CD4-positive, alpha-beta T cell (primary cell): ENCODE measurements around the gene M1AP. TPM values are rescaled to one million over a fixed set of nuclear protein-coding genes. Genes with fewer than 3 reads are reported as not detected.

Experiments
- ATAC-seq: fragments of 200-7000 bp; cut with Tn5 transposase; one replicate; pipeline ENCODE4 v1.10.0; 2022; ENCODE audit warnings: mild to moderate bottlenecking; ENCODE audit not compliant: poor library complexity
- CTCF ChIA-PET: fragments of 350-600 bp; sonication (Branson Sonifier 250); formaldehyde crosslinking; loops from one replicate; lab custom pipeline; 2021; ENCODE audit warnings: antibody characterized with exemption, inconsistent platforms; lab: Charles Lee
- POLR2A ChIA-PET: fragments of 350-600 bp; sonication (Branson Sonifier 250); formaldehyde crosslinking; loops from one replicate; lab custom pipeline; 2021; ENCODE audit warnings: antibody characterized with exemption, inconsistent platforms; lab: Charles Lee
- DNase-seq, 14 experiments: peaks; one replicate each; pipeline ENCODE4 v3.0.0-alpha.2; 2013 to 2020; ENCODE audit warnings: mixed read lengths in 2 of 14
- H3K27ac ChIP-seq, 2 donors: one replicate each; pipeline versions ENCODE4 v1.5.1 to v1.7.0; 2013; ENCODE audit warnings: low read length in 2 of 2, low read depth in 1 of 2, mild to moderate bottlenecking in 1 of 2
- H3K27me3 ChIP-seq, 2 experiments: 1 replicate in 1 of 2; 2 replicates in 1 of 2; pipeline versions ENCODE4 v1.6.1 to v1.7.0; 2013; ENCODE audit warnings: low read length in 2 of 2, control low read depth in 1 of 2, mild to moderate bottlenecking in 1 of 2, moderate library complexity in 1 of 2; ENCODE audit not compliant: insufficient read depth in 2 of 2, control insufficient read depth in 1 of 2
- H3K36me3 ChIP-seq: one replicate; pipeline ENCODE4 v1.6.1; 2013; ENCODE audit warnings: low read length, control low read depth; ENCODE audit not compliant: insufficient read depth
- H3K4me1 ChIP-seq: one replicate; pipeline ENCODE4 v1.6.1; 2013; ENCODE audit warnings: low read length, control low read depth; ENCODE audit not compliant: insufficient read depth
- H3K4me3 ChIP-seq: one replicate; pipeline ENCODE4 v1.5.1; 2013; ENCODE audit warnings: mild to moderate bottlenecking, low read length, moderate library complexity
- H3K9me3 ChIP-seq, 2 experiments: 1 replicate in 1 of 2; 2 replicates in 1 of 2; pipeline versions ENCODE4 v1.6.1 to v1.7.0; 2013; ENCODE audit warnings: low read length in 2 of 2, mild to moderate bottlenecking in 2 of 2, control low read depth in 1 of 2, moderate library complexity in 1 of 2; ENCODE audit not compliant: control insufficient read depth in 1 of 2, insufficient read depth in 1 of 2
- H3K27ac Mint-ChIP-seq: one replicate; pipeline ENCODE4 v1.8.0; 2020; ENCODE audit warnings: mixed read lengths
- H3K27me3 Mint-ChIP-seq: one replicate; pipeline ENCODE4 v1.8.0; 2021; ENCODE audit warnings: mixed read lengths
- H3K36me3 Mint-ChIP-seq: one replicate; pipeline ENCODE4 v1.8.0; 2021; ENCODE audit warnings: low read depth, mixed read lengths
- H3K4me1 Mint-ChIP-seq: one replicate; pipeline ENCODE4 v1.8.0; 2021; ENCODE audit warnings: low read depth, mixed read lengths
- H3K4me3 Mint-ChIP-seq: one replicate; pipeline ENCODE4 v1.8.0; 2020; ENCODE audit warnings: mild to moderate bottlenecking, mixed read lengths
- H3K9me3 Mint-ChIP-seq: one replicate; pipeline ENCODE4 v1.8.0; 2020; ENCODE audit warnings: mixed read lengths
- CTCF ChIP-seq: fragments of 200-600 bp; IDR thresholded peaks from one replicate; pipeline ENCODE4 v1.8.0; 2022; ENCODE audit warnings: antibody characterized with exemption, mild to moderate bottlenecking
- intact Hi-C, 2 experiments: fragments of 100-400 bp; cut with DNase I in 1 of 2; cut with micrococcal nuclease in 1 of 2; formaldehyde crosslinking; loops; one replicate each; pipeline versions ENCODE4 v1.15.1 to v1.9.0; 2023 to 2025; cut with DNase I, micrococcal nuclease
- total RNA-seq, 174 experiments: library from RNA in 2 of 174; stranded (reverse) in 2 of 174; gene quantifications; one replicate each; pipeline ENCODE4 v1.2.3 and lab custom pipeline; 2021 to 2026

Gene M1AP
- total RNA-seq, 2 experiments from 2014 or later = not detected

- intact Hi-C loops = no loop called here
- H3K4me3 Mint-ChIP-seq = no peak overlapping the region
- peaks cover 63% of the 10 kb centered on the region for H3K27me3 Mint-ChIP-seq
- no peaks in the 10 kb centered on the region for H3K4me1 ChIP-seq
- no peak overlapping the region for H3K27ac ChIP-seq
- H3K4me3 ChIP-seq = no peak overlapping the region
- no peak overlapping the region for H3K27ac Mint-ChIP-seq
- peaks cover 8 to 34% of the 10 kb centered on the region in 2 experiments for H3K27me3 ChIP-seq
- no peaks in the 10 kb centered on the region for H3K9me3 ChIP-seq
- TF ChIP-seq CTCF = no peak
- H3K36me3 Mint-ChIP-seq = no peaks in the 10 kb centered on the region
- H3K4me1 Mint-ChIP-seq = no peaks in the 10 kb centered on the region
- no peaks in the 10 kb centered on the region for H3K36me3 ChIP-seq
- DNase-seq (no peak), ATAC-seq (no peak)
- no peaks in the 10 kb centered on the region for H3K9me3 Mint-ChIP-seq
- ChIA-PET POLR2A (no interaction called here), CTCF (no interaction called here)
Measured at GRCh38 chr2:74599676-74600075, 48.5 kb downstream of the M1AP start.

GRCh38 chr2:74597410-74597809 lies 50.7 kb downstream of the M1AP start:
- no peak overlapping the region for H3K27ac ChIP-seq
- Mint-ChIP-seq H3K4me3 (no peak overlapping the region), H3K27me3 (peaks cover 56% of the 10 kb centered on the region), H3K9me3 (no peaks in the 10 kb centered on the region), H3K36me3 (no peaks in the 10 kb centered on the region), H3K27ac (no peak overlapping the region), H3K4me1 (no peaks in the 10 kb centered on the region)
- peaks cover 0 to 37% of the 10 kb centered on the region in 2 experiments for H3K27me3 ChIP-seq
- H3K4me1 ChIP-seq = no peaks in the 10 kb centered on the region
- H3K4me3 ChIP-seq = no peak overlapping the region
- DNase-seq (no peak), ATAC-seq (no peak)
- H3K36me3 ChIP-seq = no peaks in the 10 kb centered on the region
- no peak for TF ChIP-seq CTCF
- no peaks in the 10 kb centered on the region for H3K9me3 ChIP-seq
- POLR2A ChIA-PET = no interaction called here
- intact Hi-C loops = no loop called here
- CTCF ChIA-PET = interaction anchor here (0.5 to 0.7 kb wide), 2 partner anchors 76 to 688 kb away, joined by 3 to 4 read pairs; no protein-coding TSS in a partner anchor

DNA sequence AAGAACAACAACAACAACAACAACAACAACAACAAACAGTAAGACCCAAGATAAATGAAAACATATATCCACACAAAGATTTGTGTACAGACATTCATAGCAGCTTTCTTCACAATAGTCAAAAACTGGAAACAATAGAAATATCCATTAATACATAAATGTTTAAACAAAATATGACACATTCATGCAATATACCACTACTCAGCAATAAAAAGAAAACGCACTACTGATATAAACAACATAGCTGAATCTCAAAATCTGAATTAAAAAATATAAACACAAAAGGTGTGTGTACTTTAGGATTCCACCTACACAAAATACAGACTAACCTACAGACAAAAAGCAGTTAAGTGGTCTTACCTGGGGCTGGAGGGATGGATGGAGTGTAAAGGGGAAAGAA lies 51.5 kb downstream of the M1AP start:
- ATAC-seq = no peak
- TF ChIP-seq CTCF = no peak
- Histone ChIP-seq H3K36me3 (no peaks in the 10 kb centered on the region), H3K9me3 (no peaks in the 10 kb centered on the region), H3K4me1 (no peaks in the 10 kb centered on the region), H3K27ac (no peak overlapping the region), H3K4me3 (no peak overlapping the region), H3K27me3 (peaks cover 0 to 31% of the 10 kb centered on the region in 2 experiments)
- no peaks in the 10 kb centered on the region for H3K4me1 Mint-ChIP-seq
- H3K27me3 Mint-ChIP-seq = peaks cover 58% of the 10 kb centered on the region
- no peaks in the 10 kb centered on the region for H3K9me3 Mint-ChIP-seq
- no peak overlapping the region for H3K4me3 Mint-ChIP-seq
- no peak overlapping the region for H3K27ac Mint-ChIP-seq
- intact Hi-C loops = no loop called here
- ChIA-PET POLR2A (no interaction called here), CTCF (no interaction called here)
- no peak for DNase-seq
- H3K36me3 Mint-ChIP-seq = no peaks in the 10 kb centered on the region
